Activated CD8-positive, alpha-beta memory T cell treated with anti-CD3 and anti-CD28 coated beads for 36 hours (primary cell): Measurements from ENCODE around the gene KRT84. TPM values are rescaled to one million over a fixed set of nuclear protein-coding genes. Genes with fewer than 3 reads are reported as not detected.

ENCODE experiments used
- CTCF ChIA-PET: fragments of 350-600 bp; sonication (Branson Sonifier 250); formaldehyde crosslinking; loops from one replicate; lab custom pipeline; 2021; ENCODE audit warnings: antibody characterized with exemption; lab: Charles Lee
- POLR2A ChIA-PET: fragments of 350-600 bp; sonication (Branson Sonifier 250); formaldehyde crosslinking; loops from one replicate; lab custom pipeline; 2021; ENCODE audit warnings: antibody characterized with exemption; lab: Charles Lee
- total RNA-seq, 2 experiments: library from RNA; stranded (reverse); gene quantifications; one replicate each; pipeline ENCODE4 v1.2.3, GENCODE V29; 2021

The KRT84 gene
- total RNA-seq, 2 experiments from 2014 or later, result not detected

DNA sequence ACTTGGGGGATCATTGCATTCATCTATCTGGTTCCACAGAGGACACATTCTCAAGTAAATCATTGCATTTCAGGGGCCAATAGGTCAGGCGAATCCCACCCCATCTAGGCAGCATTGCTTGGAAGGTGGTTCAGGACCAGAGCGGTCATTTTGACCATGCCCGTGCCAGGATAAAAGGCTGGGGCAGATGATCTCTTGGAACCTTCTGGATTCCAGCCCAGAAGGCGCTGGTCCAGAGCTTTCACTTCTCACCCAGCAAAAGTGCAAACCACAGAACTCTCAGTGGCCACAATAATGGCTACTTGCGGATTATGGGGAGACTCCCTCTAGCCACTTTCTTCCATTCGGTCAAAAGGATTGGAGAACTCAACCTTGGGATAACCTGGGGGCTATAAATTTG lies 17.6 kb downstream of the KRT84 start:
- ChIA-PET POLR2A (no interaction called here), CTCF (no interaction called here)

DNA sequence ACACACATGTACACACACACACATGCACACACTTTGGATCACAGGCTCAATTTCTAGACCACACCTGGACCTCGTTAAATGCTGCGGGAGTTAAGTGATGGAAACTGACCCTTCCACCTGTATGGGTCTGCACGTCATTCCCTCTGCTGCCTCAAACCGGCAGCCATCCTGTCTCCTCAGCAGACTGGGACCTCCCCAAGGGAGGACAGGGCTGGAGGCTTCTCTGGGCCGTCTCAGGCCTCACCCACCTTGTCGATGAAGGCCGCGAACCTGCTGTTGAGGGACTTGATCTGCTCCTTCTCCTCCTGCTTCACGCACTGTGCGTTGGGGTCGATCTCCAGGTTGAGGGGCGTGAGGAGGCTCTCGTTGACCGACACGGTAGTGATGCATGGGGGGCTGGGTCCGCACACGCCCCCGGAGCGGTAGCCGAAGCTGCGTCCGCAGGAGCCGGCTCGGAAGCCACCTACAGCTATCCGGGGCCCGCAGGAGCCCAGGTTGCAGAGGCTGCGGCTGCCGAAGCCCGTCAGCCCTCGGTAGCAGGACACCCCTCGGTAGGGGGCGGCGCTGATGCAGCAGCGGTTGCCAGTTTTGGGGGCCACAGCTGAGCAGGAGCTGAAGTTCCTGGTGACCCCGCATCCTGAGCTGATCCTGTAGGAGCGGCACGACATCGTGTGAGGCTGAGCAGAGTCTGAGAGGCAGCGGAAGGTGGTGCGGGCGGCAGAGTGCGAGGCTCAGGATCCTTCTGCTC lies 18.5 kb downstream of the KRT84 start, which contains the start of gene KRT85:
KRT85 (minus strand) TSS at position 744 of the 748 bp plus-strand sequence; CDS start at position 668, 76 bp downstream.
- POLR2A ChIA-PET, result no interaction called here
- CTCF ChIA-PET, result no interaction called here

DNA sequence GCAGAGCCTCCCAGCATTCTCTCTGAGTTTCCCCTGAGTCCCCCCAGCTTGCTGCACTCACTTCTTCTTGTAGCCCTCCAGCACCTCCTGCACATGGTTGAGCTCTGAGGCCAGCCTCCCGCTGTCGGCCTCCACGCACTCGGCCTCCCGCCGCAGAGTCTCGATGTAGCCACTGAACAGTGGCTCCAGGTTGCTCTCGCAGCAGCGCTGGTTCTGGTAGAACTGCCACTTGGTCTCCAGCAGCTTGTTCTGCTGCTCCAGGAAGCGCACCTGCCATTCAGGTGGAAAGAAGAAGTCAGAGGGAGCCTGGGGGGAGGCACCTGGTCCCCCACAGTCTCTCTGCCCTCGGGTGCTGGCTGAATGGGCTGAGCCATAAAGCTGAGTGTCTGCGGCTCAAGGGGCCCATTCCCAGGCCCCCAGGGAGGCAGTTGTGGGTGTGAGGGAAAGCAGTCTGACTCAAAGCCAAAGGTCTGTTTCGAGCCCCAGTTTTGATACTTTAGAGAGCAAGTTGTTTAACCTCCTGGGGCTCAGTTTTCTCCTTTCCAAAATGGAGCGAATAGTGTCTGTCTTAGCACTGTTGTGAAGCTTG lies 20.5 kb downstream of the KRT84 start:
- POLR2A ChIA-PET, result no interaction called here
- CTCF ChIA-PET, result interaction anchor here (0.6 to 1.8 kb wide), 2 partner anchors 109 to 515 kb away, joined by 3 to 6 read pairs; no protein-coding TSS in a partner anchor

DNA sequence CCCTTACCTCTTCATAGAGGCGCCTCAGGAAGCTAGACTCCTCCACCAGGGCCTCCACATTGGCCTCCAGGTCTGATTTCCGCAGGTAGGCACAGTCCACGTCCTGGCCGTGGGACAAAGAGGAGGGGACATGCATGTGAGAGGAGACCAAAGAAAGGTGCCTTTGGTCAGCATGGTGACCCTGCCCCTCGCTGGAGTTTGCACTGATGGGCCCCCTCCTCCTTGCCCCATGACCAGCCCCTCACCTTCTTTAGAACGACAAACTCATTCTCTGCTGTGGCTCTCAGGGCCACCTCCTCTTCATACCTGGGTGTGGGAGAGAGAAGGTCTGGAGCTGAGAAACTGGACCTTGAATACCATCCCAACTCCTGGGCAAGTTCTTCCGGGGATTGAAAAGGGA lies 21.4 kb downstream of the KRT84 start:
- POLR2A ChIA-PET, result no interaction called here
- CTCF ChIA-PET, result interaction anchor here (0.6 to 1.8 kb wide), 2 partner anchors 516 to 521 kb away, joined by 3 to 6 read pairs; no protein-coding TSS in a partner anchor

DNA sequence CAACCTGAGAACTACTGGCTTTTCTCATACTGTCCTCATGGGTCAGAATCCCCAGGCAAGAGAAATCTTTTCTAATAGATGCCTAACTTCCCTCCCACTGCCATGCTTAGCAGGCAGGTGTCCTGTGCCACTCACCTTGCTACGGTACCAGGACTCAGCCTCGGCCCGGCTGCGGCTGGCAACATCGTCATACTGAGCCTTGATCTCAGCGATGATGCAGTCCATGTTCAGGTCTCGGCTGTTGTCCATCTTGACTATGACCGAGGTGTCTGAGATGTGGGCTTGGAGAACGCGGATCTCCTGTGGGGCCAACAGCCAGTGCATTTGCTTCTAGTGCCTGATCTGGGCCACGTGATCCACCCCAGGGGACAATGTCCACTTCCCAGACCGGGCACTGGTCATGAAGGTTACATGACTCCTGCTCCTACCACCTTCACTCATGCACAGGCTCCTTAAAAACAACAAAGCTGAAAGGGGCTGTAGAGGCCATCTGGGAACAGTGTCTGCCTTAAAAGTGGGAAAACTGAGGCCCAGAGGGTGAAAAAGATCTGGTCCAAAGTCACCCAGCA lies 22.3 kb downstream of the KRT84 start:
- CTCF ChIA-PET, result no interaction called here
- POLR2A ChIA-PET, result no interaction called here

DNA sequence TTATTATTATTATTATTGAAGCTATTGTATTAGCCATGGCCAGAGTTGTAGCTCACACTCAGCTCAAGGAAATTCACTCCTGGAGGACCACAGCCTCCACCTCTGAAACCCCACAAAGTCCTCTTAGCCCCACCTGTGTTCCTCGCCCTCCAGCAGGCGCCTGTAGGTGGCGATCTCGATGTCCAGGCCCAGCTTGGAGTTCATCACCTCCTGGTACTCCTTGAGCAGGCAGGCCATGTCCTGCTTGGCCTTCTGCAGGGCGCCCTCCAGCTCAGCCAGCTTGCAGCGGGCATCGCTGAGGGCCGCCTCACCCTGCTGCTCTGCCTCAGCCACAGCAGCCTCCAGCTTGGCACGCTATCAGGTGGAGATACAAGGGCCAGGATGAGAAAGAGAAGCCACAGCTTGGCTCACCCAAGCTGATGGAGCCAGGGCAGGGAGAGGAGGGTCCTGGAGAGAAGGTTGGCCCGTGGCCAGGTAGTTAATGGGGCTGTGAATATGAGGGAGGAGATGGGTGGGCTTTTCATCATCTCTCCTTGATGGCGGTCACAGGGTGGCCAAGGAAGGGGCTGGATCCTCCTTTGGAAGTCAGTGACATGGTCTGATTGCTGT lies 23.2 kb downstream of the KRT84 start:
- ChIA-PET CTCF (interaction anchor here (0.7 to 1.7 kb wide), 2 partner anchors 34 to 518 kb away, joined by 3 to 4 read pairs; no protein-coding TSS in a partner anchor), POLR2A (no interaction called here)

DNA sequence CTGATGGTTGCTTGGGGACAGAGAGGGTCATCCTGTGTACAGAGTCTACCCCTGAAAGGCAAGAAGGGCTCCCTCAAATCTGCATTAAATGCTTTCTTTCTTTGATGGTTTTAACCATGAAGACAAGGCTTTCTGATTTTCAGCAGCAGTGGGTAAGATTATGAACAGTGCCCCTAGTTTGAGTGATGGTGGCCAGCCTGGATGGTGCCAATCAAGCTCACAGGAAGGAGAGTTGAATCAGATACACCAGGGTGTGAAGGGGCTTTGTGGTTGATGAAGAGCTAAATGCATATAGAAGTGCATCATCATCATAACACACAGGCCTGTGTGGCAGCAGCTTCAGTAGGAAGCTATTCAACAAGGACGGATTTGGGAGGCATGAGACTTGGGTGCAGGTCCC lies 23.9 kb downstream of the KRT84 start:
- POLR2A ChIA-PET, result no interaction called here
- CTCF ChIA-PET, result interaction anchor here (0.7 to 1.7 kb wide), 2 partner anchors 34 to 519 kb away, joined by 3 to 4 read pairs; no protein-coding TSS in a partner anchor

DNA sequence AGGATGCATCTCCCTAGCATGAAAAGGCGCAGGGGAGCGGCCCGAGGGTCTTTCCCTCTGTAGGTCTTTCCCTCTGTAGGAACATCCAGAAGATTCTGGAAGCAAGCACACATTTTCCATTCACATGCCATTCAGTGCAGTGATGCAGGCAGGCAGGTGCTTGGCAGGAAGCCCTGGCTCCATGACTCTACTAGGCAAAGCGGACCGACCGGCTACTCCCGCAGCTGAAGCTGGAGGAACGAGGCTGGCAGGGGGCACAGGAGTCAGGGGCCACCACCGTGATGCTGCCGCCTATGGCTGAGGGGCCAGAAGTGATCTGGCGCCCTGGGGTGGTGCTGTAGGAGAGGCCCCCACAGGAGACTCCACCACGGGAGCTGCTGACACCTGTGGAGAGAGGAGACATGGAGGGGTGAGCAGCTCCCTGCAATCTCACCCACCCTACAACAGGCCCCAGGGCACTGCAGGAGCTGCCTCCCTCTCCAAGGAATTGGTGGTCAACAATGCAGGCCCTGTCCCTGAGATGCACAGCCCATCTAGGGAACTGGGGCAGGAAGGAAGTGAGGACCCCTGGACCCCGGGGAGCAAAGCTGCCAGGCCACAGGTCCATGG lies 24.7 kb downstream of the KRT84 start:
- ChIA-PET CTCF (no interaction called here), POLR2A (no interaction called here)

DNA sequence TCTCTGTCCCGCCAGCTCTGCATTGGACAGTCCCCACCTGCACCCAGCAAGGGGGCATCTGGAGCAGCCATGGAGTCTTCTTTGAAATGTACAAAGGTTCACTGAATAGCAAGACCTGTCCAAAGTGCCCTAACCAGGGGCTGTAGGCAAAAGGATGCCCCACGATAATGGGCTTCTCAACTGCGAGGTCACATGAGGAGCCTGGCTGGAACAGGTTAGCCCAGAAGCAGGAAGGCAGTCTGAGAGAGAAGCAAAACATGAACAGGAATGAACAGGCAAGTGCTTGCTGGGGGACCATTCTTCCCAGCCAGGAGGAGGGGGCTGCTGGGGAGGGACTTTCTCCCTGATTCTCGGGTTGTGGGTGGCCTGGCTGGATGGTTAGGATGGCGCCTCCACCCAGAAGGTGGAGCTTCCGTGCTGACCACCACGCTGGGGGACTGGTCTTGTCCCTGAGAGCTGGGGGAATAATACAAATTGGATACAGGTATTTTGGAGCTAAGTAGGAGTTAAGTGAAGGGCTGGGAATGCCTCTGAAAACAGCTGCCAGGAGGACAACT lies 25.3 kb downstream of the KRT84 start:
- POLR2A ChIA-PET, result no interaction called here
- CTCF ChIA-PET, result no interaction called here

DNA sequence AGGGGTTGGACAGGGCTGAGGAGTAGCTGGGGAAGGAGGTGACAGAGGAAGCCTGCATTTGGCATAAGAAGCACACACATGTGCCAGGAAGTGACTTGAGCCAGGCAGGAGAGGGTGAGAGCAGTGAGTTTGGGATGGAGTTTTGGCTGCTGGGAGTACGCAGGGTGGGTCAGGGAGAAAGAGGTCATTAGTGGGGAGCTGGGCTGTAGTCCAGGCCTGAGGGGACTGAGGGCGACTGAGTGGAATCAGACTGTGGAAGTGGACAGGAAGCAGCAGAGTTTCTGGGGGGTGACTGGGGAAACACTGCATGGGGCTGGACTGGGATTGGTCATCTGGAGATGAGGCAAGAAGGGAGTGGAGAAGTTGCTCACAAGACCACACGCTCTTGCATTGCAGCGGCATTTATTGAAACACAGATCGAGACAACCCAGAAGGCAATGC lies 25.8 kb downstream of the KRT84 start:
- POLR2A ChIA-PET, result no interaction called here
- CTCF ChIA-PET, result interaction anchor here (1.3 kb wide), 1 partner anchor 203 kb away, joined by 3 read pairs; no protein-coding TSS in a partner anchor

DNA sequence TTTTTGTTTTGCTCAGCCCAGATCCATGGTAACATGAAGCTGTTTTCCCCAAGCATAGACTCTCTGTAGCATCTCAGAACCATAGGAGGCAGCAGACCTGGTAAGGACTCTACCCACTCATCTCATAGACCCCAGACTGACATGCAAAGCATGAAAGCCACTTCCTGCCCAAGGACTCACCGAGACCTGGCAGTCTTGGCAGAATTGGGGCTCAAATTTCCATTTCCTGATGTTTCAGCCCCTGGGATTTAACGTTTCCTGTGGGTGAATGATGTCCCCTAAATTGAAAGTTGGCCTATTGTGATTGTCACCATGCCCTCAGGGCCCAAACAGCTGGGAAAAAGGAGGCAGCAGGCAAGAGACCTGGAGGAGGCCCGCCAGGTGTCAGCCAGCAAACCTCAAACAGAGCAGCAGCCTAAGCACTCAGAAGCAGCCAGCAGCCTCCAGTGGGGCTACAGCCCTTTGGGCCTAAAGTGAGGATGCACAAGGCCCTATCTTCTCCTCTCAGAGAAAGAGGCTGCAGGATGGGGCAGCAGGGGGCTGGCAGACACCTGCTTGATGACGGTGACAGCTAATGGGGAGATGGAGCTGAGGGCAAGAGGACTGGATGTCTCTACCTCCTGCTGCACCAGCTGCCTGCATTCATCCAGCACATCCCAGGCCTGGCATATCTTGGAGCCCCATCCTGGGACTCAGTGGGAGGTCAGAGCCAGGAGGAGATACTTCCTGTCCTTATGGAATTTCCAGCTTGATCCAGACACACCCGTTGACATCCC lies 26.7 kb downstream of the KRT84 start:
- ChIA-PET CTCF (interaction anchor here (0.7 to 1.3 kb wide), 2 partner anchors 14 to 202 kb away, joined by 3 to 4 read pairs; no protein-coding TSS in a partner anchor), POLR2A (interaction anchor here (0.6 kb wide), 1 partner anchor 484 kb away, joined by 3 read pairs; no protein-coding TSS in a partner anchor)

DNA sequence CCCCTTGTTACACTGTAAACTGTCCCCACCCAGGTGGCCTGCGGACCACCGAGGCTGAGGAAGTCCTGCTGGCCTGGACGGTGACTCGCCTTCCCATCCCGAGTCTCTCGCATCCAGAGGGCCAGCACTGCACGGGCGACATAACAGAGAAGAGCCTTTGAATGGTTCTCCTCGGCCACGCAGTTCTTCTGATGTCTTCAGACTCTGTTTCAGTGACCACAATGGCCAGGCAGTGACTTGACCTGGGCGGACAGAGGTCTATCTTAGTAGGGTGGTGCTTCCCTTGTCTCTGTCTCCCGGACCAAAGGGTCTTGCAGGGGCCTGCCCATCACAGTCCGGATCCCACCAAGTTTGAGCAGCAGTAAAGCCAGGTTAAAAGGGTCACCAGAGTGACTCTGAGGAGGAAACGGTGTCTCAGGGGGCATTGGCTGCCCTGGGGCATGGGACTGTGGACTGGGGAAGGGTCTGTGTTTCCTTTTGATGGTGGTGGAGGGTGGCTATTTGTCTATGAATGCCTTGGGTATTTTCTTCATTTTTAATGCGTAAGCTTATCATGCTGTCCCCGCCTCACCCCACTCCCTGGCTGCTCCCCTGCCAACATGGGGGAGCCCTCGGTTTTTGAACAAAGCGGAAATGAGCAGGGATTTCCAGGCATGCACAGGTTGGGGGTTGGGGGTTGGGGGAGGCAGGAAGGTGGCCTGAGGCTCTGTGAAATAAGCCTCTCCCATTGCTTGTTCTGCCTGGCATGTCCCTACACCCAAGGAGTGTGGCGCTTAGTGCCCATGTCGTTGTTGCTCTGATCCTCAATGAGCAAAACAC lies 28.5 kb downstream of the KRT84 start:
- POLR2A ChIA-PET, result no interaction called here
- CTCF ChIA-PET, result no interaction called here

DNA sequence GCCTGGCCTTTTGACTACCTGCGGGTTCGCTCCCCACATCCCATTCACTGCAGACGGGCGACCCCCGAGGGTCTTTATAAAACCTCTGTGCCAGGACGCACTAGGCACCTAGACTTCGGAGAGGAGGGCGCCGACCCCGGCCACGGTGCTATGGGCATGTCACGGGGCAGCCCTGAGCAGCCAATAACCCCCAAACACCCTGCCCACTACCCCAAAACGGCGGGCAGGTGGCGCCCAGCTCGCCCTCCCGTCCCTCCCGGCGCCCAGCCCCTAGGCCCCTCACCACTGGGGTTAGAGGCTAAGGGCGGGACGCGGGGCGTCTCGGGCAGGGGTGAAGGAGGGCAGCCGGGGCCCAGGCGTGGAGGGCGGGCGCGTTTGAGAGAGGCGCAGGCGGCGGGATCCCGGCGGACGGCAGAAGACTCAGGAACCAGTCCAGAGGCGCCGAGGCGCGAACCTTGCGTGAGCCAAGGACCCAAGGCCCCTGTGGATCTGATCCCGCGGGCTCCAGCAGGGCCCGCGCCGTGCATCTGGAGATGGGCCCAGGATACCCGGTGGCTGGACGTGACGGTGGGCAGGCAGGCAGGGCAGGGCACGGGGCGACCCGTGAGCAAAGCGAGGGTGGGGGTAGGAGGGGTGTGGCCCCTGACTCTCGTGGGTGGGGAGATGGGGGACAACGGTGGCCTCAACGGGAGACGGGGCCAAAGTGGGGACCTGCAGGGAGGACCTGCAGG lies 29.3 kb downstream of the KRT84 start:
- POLR2A ChIA-PET, result no interaction called here
- CTCF ChIA-PET, result no interaction called here

DNA sequence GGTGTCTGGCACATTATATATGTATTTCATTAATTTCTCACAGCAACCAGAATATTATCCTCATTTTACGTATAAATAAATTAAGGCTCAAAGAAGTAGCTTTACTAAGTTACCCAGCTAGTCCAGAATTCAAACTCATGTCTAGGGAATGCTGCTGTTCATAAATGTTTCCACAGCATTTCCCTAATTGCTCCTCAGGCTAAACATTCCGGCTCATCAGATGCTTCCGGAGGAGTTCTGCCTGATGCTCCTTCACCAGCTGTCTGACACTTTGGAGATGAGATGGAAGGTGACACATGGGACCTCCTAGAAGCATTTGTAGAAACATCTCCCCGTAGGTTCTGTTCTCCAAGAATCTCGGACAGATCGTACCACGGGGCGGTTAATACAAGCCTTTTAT lies 30.3 kb downstream of the KRT84 start:
- ChIA-PET CTCF (interaction anchor here (0.9 kb wide), 1 partner anchor 10 kb away, joined by 3 read pairs; no protein-coding TSS in a partner anchor), POLR2A (no interaction called here)

DNA sequence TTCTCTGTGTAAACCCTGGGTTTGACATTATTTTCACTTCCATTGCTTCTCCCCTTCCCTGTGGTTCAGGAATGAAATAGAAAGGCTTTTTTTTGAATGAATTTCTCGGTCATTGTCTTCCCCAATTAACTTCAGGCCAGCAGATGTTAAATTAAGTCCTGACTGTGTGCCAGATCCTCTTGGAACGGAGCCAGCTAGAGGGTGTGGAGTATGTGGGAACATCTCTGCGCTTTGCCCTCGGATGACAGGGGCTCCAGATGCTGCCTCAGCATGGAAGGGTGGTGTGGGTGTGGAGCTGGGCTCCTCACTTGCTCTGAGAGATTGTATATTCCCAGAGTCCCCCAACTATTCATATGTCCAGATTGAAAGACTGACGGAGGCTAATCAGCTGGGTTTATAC lies 31.3 kb downstream of the KRT84 start:
- ChIA-PET CTCF (no interaction called here), POLR2A (no interaction called here)

DNA sequence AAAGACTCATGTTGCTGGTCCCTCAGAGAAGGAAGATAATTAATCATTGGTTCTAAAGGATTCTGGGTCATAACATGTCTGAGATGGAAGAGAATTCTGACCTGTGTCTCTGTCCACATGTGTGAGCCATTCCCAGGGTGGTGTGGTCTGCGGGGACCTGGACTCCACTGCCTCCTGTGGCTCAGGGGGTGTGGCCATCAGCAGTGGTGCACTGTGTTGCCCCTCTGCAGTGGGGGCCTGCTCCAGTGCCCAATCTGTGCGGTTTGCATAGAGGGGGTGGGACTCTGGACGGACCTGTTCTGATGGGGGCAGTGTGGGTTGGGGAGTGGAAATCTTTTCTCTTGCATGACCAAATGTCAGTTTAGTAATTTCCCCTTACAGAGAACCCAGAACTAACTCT lies 31.7 kb downstream of the KRT84 start:
- CTCF ChIA-PET, result no interaction called here
- POLR2A ChIA-PET, result no interaction called here

DNA sequence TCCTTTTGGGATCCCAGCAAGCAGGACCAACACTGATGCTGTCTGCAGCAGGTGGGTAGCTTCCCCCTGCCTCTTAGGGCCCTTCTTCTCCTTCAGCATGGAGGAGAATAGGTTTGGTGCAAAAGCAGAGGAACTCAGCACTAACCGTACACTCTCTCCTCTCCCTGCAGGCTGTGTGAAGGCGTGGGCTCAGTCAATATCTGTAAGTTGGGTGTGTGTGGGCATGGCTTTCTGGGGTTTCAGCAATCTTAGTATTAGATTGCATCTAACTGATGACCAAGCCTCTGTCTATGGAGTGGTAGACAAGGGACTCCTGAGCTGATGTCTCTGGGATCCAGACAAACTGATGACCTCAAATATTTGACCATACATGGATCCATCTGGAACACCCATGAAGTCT lies 32.5 kb downstream of the KRT84 start:
- ChIA-PET POLR2A (no interaction called here), CTCF (interaction anchor here (1.1 kb wide), 1 partner anchor 198 kb away, joined by 3 read pairs; no protein-coding TSS in a partner anchor)
